HCT116 (cell line): ENCODE data around the gene KRT73. TPM values are rescaled to one million over a fixed set of nuclear protein-coding genes. Genes with fewer than 3 reads are reported as not detected.

Source experiments
- ATAC-seq: fragments of 200-7000 bp; cut with Tn5 transposase; 2 replicates; pipeline ENCODE4 v1.9.1; 2020; ENCODE audit warnings: mild to moderate bottlenecking, moderate library complexity
- BruUV-seq: library from RNA; stranded (reverse); fragments of 400-500 nt; replicated peaks from 2 replicates; lab custom pipeline; 2021; lab: Mats Ljungman, UMichigan
- CTCF ChIA-PET: fragments of 300-600 bp; sonication (Branson Sonifier 250); formaldehyde crosslinking; loops from one replicate; lab custom pipeline; 2021; ENCODE audit warnings: antibody characterized with exemption; lab: Charles Lee
- POLR2A ChIA-PET: fragments of 300-600, 350-600 bp; sonication (Branson Sonifier 250); formaldehyde crosslinking; loops from one replicate; lab custom pipeline; 2021; ENCODE audit warnings: antibody characterized with exemption; lab: Charles Lee
- RAD21 ChIA-PET, 2 experiments: fragments of 300-600 bp; sonication (Branson Sonifier 250); formaldehyde crosslinking; loops; one replicate each; lab custom pipeline; 2023; ENCODE audit warnings: low total read pairs in 2 of 2; ENCODE audit not compliant: uncharacterized antibody in 2 of 2, unreplicated experiment in 2 of 2, low non-redundant PET in 1 of 2; lab: Charles Lee
- DNase-seq: peaks from one replicate; pipeline ENCODE4 v3.0.0-alpha.2; 2010; ENCODE audit warnings: low read depth, low spot score
- H2AFZ ChIP-seq: fragments of 200-600 bp; shearing (Covaris generic), sonication (generic); 2 replicates; pipeline ENCODE4 v1.6.1; 2017; ENCODE audit warnings: low read depth, mixed run types, mixed read lengths, antibody characterized with exemption, low read length; ENCODE audit not compliant: poor library complexity, severe bottlenecking
- H3K27ac ChIP-seq: 2 replicates; pipeline ENCODE4 v1.5.1; 2012; ENCODE audit warnings: low read depth, low read length
- H3K27me3 ChIP-seq: fragments of 200-600 bp; sonication (generic); 2 replicates; pipeline ENCODE4 v1.6.1; 2016; ENCODE audit warnings: mixed run types, low read length, mixed read lengths; ENCODE audit not compliant: insufficient read depth
- H3K36me3 ChIP-seq, 2 experiments: fragments of 200-500 bp in 1 of 2; fragments of 200-600 bp in 1 of 2; sonication (Bioruptor generic) in 1 of 2; sonication (generic) in 1 of 2; 2 replicates each; pipeline versions ENCODE4 v1.5.1 to v1.6.1; 2014 to 2016; ENCODE audit warnings: low read length in 2 of 2, inconsistent platforms in 1 of 2, mixed read lengths in 1 of 2, mixed run types in 1 of 2; ENCODE audit not compliant: insufficient read depth in 2 of 2, control insufficient read depth in 1 of 2
- H3K4me1 ChIP-seq, 2 experiments: fragments of 200-600 bp in 1 of 2; sonication (generic) in 1 of 2; 2 replicates each; pipeline versions ENCODE4 v1.5.1 to v1.6.1; 2012 to 2017; ENCODE audit warnings: low read length in 2 of 2, inconsistent platforms in 1 of 2, mild to moderate bottlenecking in 1 of 2, mixed read lengths in 1 of 2, mixed run types in 1 of 2, moderate library complexity in 1 of 2; ENCODE audit not compliant: insufficient read depth in 2 of 2, control insufficient read depth in 1 of 2
- H3K4me2 ChIP-seq: fragments of 200-600 bp; sonication (generic); 2 replicates; pipeline ENCODE4 v1.6.1; 2017; ENCODE audit warnings: mixed run types, low read length, mixed read lengths
- H3K4me3 ChIP-seq, 2 experiments: fragments of 200-600 bp in 1 of 2; sonication (generic) in 1 of 2; replicated peaks in 1 of 2; 2 replicates each; pipeline ENCODE4 v1.5.1; 2011 to 2016; ENCODE audit warnings: low read length in 2 of 2, control low read depth in 1 of 2, low read depth in 1 of 2, mild to moderate bottlenecking in 1 of 2, mixed read lengths in 1 of 2, mixed run types in 1 of 2
- H3K79me2 ChIP-seq: fragments of 200-600 bp; sonication (generic); 2 replicates; pipeline ENCODE4 v1.6.1; 2017; ENCODE audit warnings: mild to moderate bottlenecking, mixed run types, low read length, moderate library complexity, mixed read lengths; ENCODE audit not compliant: insufficient read depth
- H3K9ac ChIP-seq: fragments of 200-600 bp; sonication (generic); 2 replicates; pipeline ENCODE4 v1.6.1; 2016; ENCODE audit warnings: low read length, mixed read lengths
- H3K9me2 ChIP-seq: fragments of 200-600 bp; sonication (generic), shearing (Covaris generic); 2 replicates; pipeline ENCODE4 v1.6.1; 2017; ENCODE audit warnings: mixed run types, mild to moderate bottlenecking, moderate library complexity; ENCODE audit not compliant: insufficient read depth
- H3K9me3 ChIP-seq, 2 experiments: fragments of 200-500 bp in 1 of 2; fragments of 200-600 bp in 1 of 2; sonication (Bioruptor generic) in 1 of 2; sonication (generic) in 1 of 2; 2 replicates each; pipeline ENCODE4 v1.6.1; 2014 to 2017; ENCODE audit warnings: low read length in 2 of 2, mixed read lengths in 2 of 2, inconsistent platforms in 1 of 2, low read depth in 1 of 2, mild to moderate bottlenecking in 1 of 2, mixed run types in 1 of 2, moderate library complexity in 1 of 2; ENCODE audit not compliant: control insufficient read depth in 1 of 2, insufficient read depth in 1 of 2
- H4K20me1 ChIP-seq: fragments of 200-600 bp; sonication (generic), shearing (Covaris generic); 2 replicates; pipeline ENCODE4 v1.6.1; 2017; ENCODE audit warnings: mixed run types, mild to moderate bottlenecking, moderate library complexity; ENCODE audit not compliant: insufficient read depth
- CBX3 ChIP-seq: IDR thresholded peaks from 2 replicates; pipeline ENCODE4 v1.6.1; 2012; ENCODE audit warnings: low read depth
- ELF1 ChIP-seq: IDR thresholded peaks from 2 replicates; pipeline ENCODE4 v1.6.1; 2012; ENCODE audit warnings: low read depth, borderline replicate concordance
- EZH2 ChIP-seq: fragments of 200-600 bp; sonication (generic); IDR thresholded peaks from 2 replicates; pipeline ENCODE4 v1.6.1; 2017; ENCODE audit warnings: antibody characterized with exemption, mixed run types
- JUND ChIP-seq: IDR thresholded peaks from 2 replicates; pipeline ENCODE4 v1.6.1; 2012
- POLR2A ChIP-seq: IDR thresholded peaks from 2 replicates; pipeline ENCODE4 v1.7.0; 2011; ENCODE audit warnings: borderline replicate concordance; ENCODE audit not compliant: insufficient read depth, insufficient read length; ENCODE audit errors: extremely low read depth
- RAD21 ChIP-seq: IDR thresholded peaks from 2 replicates; pipeline ENCODE4 v1.6.1; 2012; ENCODE audit warnings: low read depth, mild to moderate bottlenecking
- SP1 ChIP-seq: IDR thresholded peaks from 2 replicates; pipeline ENCODE4 v1.6.1; 2012; ENCODE audit warnings: low read depth
- TCF7L2 ChIP-seq: IDR thresholded peaks from 2 replicates; pipeline ENCODE4 v1.7.0; 2011; ENCODE audit warnings: borderline replicate concordance, inconsistent platforms; ENCODE audit not compliant: insufficient read depth, insufficient read length; ENCODE audit errors: extremely low read depth
- ZNF274 ChIP-seq: fragments of 200-500 bp; sonication (Bioruptor generic); IDR thresholded peaks from 2 replicates; pipeline ENCODE4 v1.6.1; 2014; ENCODE audit warnings: mild to moderate bottlenecking, low read depth, low read length, inconsistent platforms
- intact Hi-C: fragments of 100-400 bp; cut with micrococcal nuclease; formaldehyde crosslinking; loops from 2 replicates; pipeline ENCODE4 v1.10.0; 2022
- total RNA-seq: library from RNA; stranded (reverse); gene quantifications from one replicate; pipeline ENCODE4 v1.2.1, GENCODE V29; 2021; ENCODE audit not compliant: unreplicated experiment
- TF ChIP-seq, protein P1 (sequence below): IDR thresholded peaks from 2 replicates; pipeline ENCODE4 v1.6.1; 2012; ENCODE audit warnings: low read depth
- TF ChIP-seq, protein P2 (sequence below): IDR thresholded peaks from 2 replicates; pipeline ENCODE4 v1.6.1; 2012
- TF ChIP-seq, protein P3 (sequence below), 3 experiments: fragments of 200-600 bp in 1 of 3; sonication (generic) in 1 of 3; IDR thresholded peaks in 2 of 3; conservative IDR thresholded peaks in 1 of 3; 2 replicates each; pipeline ENCODE4 v1.5.1; 2012 to 2017; ENCODE audit warnings: low read depth in 2 of 3, low read length in 2 of 3, antibody characterized with exemption in 1 of 3, borderline replicate concordance in 1 of 3, control low read depth in 1 of 3, mild to moderate bottlenecking in 1 of 3, mixed read lengths in 1 of 3, mixed run types in 1 of 3, moderate library complexity in 1 of 3; ENCODE audit not compliant: insufficient read depth in 1 of 3

The KRT73 gene
- total RNA-seq, 1 experiment from 2014 or later: not detected

DNA sequence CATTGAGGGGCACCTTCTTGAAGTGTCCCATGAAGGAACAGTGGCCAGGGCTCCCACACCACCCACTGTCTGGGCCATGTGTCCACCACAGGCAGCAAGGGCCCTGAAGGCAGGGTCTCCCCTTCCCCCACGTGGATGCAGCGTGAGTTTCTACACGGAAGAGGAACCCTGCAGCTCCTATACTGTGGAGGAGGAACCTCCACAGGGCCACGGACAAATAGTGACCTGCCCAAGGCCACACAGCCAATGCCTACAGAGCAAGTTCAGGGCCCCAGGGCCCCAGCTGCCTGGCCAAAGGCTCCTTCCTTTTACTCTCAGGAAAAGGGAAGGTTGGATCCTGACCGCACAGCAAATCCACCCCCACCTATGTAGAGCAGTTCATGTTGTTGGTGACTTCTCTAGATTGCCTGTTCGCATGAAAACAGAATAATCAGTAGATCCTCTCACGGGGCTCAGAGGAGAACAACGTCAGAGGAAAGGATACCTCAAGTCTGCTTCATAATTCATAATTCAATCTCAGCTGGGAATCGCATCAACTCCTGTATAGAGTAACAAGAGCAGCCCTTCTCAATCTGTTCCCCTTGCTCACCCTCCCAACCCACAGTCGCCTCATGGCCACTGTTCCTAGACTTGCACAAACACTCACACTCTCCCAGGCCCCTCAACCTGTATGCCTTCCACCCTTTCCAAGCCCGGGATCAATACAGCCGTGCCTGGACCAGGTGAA, 11.1 kb upstream of the KRT73 start:
- Histone ChIP-seq H3K9ac (no peak overlapping the region), H3K27me3 (no peaks in the 10 kb centered on the region), H3K4me1 (no peaks in the 10 kb centered on the region), H3K4me2 (no peak overlapping the region), H2AFZ (no peak overlapping the region), H3K36me3 (no peaks in the 10 kb centered on the region), H3K9me3 (no peaks in the 10 kb centered on the region), H4K20me1 (no peaks in the 10 kb centered on the region), H3K9me2 (no peaks in the 10 kb centered on the region), H3K27ac (no peak overlapping the region), H3K4me3 (no peak overlapping the region), H3K79me2 (no peaks in the 10 kb centered on the region)
- TF ChIP-seq, protein P1, sequence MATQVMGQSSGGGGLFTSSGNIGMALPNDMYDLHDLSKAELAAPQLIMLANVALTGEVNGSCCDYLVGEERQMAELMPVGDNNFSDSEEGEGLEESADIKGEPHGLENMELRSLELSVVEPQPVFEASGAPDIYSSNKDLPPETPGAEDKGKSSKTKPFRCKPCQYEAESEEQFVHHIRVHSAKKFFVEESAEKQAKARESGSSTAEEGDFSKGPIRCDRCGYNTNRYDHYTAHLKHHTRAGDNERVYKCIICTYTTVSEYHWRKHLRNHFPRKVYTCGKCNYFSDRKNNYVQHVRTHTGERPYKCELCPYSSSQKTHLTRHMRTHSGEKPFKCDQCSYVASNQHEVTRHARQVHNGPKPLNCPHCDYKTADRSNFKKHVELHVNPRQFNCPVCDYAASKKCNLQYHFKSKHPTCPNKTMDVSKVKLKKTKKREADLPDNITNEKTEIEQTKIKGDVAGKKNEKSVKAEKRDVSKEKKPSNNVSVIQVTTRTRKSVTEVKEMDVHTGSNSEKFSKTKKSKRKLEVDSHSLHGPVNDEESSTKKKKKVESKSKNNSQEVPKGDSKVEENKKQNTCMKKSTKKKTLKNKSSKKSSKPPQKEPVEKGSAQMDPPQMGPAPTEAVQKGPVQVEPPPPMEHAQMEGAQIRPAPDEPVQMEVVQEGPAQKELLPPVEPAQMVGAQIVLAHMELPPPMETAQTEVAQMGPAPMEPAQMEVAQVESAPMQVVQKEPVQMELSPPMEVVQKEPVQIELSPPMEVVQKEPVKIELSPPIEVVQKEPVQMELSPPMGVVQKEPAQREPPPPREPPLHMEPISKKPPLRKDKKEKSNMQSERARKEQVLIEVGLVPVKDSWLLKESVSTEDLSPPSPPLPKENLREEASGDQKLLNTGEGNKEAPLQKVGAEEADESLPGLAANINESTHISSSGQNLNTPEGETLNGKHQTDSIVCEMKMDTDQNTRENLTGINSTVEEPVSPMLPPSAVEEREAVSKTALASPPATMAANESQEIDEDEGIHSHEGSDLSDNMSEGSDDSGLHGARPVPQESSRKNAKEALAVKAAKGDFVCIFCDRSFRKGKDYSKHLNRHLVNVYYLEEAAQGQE: no peak
- TF ChIP-seq TCF7L2: no peak
- TF ChIP-seq CBX3: no peak
- TF ChIP-seq SP1: no peak
- TF ChIP-seq EZH2: no peak
- no peak for TF ChIP-seq RAD21
- TF ChIP-seq JUND: no peak
- TF ChIP-seq, protein P2, sequence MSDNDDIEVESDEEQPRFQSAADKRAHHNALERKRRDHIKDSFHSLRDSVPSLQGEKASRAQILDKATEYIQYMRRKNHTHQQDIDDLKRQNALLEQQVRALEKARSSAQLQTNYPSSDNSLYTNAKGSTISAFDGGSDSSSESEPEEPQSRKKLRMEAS: no peak
- no peak for TF ChIP-seq ELF1
- TF ChIP-seq, protein P3, sequence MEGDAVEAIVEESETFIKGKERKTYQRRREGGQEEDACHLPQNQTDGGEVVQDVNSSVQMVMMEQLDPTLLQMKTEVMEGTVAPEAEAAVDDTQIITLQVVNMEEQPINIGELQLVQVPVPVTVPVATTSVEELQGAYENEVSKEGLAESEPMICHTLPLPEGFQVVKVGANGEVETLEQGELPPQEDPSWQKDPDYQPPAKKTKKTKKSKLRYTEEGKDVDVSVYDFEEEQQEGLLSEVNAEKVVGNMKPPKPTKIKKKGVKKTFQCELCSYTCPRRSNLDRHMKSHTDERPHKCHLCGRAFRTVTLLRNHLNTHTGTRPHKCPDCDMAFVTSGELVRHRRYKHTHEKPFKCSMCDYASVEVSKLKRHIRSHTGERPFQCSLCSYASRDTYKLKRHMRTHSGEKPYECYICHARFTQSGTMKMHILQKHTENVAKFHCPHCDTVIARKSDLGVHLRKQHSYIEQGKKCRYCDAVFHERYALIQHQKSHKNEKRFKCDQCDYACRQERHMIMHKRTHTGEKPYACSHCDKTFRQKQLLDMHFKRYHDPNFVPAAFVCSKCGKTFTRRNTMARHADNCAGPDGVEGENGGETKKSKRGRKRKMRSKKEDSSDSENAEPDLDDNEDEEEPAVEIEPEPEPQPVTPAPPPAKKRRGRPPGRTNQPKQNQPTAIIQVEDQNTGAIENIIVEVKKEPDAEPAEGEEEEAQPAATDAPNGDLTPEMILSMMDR (IDR thresholded peaks at IDR 0.05 in 2 of 3, conservative IDR thresholded peaks at IDR 0.05 in 1 of 3; ENCODE audit: borderline replicate concordance in 1 of 3, insufficient read depth in 1 of 3, low read depth in 2 of 3, low read length in 2 of 3): no peak
- TF ChIP-seq ZNF274: no peak
- no peak for TF ChIP-seq POLR2A
- DNase-seq (no peak), ATAC-seq (no peak)
- RAD21 ChIA-PET: no interaction called here
- POLR2A ChIA-PET: no interaction called here
- no TSS peak for BruUV-seq
- intact Hi-C loops: no loop called here
- CTCF ChIA-PET: no interaction called here
